OCI-LY7 (cell line): ENCODE results near the gene KAZN. TPM values are rescaled to one million over a fixed set of nuclear protein-coding genes. Genes with fewer than 3 reads are reported as not detected.

Source experiments
- BruUV-seq: library from RNA; stranded (reverse); fragments of 400-500 nt; replicated peaks from 2 replicates; lab custom pipeline; 2021; lab: Mats Ljungman, UMichigan
- CTCF ChIA-PET: fragments of 300-600 bp; sonication (Branson Sonifier 250); formaldehyde crosslinking; loops from one replicate; lab custom pipeline; 2022; ENCODE audit warnings: antibody characterized with exemption; ENCODE audit not compliant: unreplicated experiment; lab: Charles Lee
- POLR2A ChIA-PET: fragments of 300-600 bp; sonication (Branson Sonifier 250); formaldehyde crosslinking; loops from one replicate; lab custom pipeline; 2022; ENCODE audit warnings: antibody characterized with exemption; lab: Charles Lee
- DNase-seq: peaks from one replicate; pipeline ENCODE4 v3.0.0-alpha.2; 2015; ENCODE audit warnings: low spot score
- H2AFZ ChIP-seq: fragments of 200-600 bp; sonication (generic), shearing (Covaris generic); 2 replicates; pipeline ENCODE4 v1.6.1; 2014; ENCODE audit warnings: mild to moderate bottlenecking, antibody characterized with exemption, low read length, moderate library complexity
- H3K27ac ChIP-seq: fragments of 200-600 bp; sonication (generic); 2 replicates; pipeline ENCODE4 v1.5.1; 2014; ENCODE audit warnings: mixed run types, low read depth, mild to moderate bottlenecking, moderate library complexity, low read length, inconsistent platforms; ENCODE audit not compliant: poor library complexity, severe bottlenecking
- H3K36me3 ChIP-seq: fragments of 200-600 bp; sonication (generic); 2 replicates; pipeline ENCODE4 v1.6.1; 2014; ENCODE audit warnings: mild to moderate bottlenecking, antibody characterized with exemption, low read length, moderate library complexity, mixed read lengths; ENCODE audit not compliant: insufficient read depth
- H3K4me1 ChIP-seq: fragments of 200-600 bp; sonication (generic); 2 replicates; pipeline ENCODE4 v1.5.1; 2014; ENCODE audit warnings: mild to moderate bottlenecking, low read length; ENCODE audit not compliant: insufficient read depth, poor library complexity, severe bottlenecking
- H3K4me2 ChIP-seq: fragments of 200-600 bp; sonication (generic); 2 replicates; pipeline ENCODE4 v1.6.1; 2014; ENCODE audit warnings: mild to moderate bottlenecking, low read length
- H3K4me3 ChIP-seq: fragments of 200-600 bp; sonication (generic); 2 replicates; pipeline ENCODE4 v1.5.1; 2014; ENCODE audit warnings: mild to moderate bottlenecking, low read depth, low read length; ENCODE audit not compliant: poor library complexity, severe bottlenecking
- H3K79me2 ChIP-seq: fragments of 200-600 bp; sonication (generic); 2 replicates; pipeline ENCODE4 v1.6.1; 2016; ENCODE audit warnings: low read depth, mild to moderate bottlenecking, low read length, moderate library complexity, mixed read lengths; ENCODE audit not compliant: insufficient read depth
- H3K9me2 ChIP-seq: fragments of 200-600 bp; sonication (generic); 2 replicates; pipeline ENCODE4 v1.6.1; 2016; ENCODE audit warnings: mild to moderate bottlenecking, low read length, mixed read lengths; ENCODE audit not compliant: insufficient read depth
- H3K9me3 ChIP-seq: fragments of 200-600 bp; sonication (generic); 2 replicates; pipeline ENCODE4 v1.6.1; 2014; ENCODE audit warnings: mild to moderate bottlenecking, mixed run types, low read length, mixed read lengths
- H4K20me1 ChIP-seq: fragments of 200-600 bp; sonication (generic); 2 replicates; pipeline ENCODE4 v1.6.1; 2014; ENCODE audit warnings: mild to moderate bottlenecking, antibody characterized with exemption, low read length, moderate library complexity, mixed read lengths; ENCODE audit not compliant: insufficient read depth
- EZH2phosphoT487 ChIP-seq: fragments of 200-600 bp; sonication (generic); IDR thresholded peaks from 2 replicates; pipeline ENCODE4 v1.6.1; 2018; ENCODE audit warnings: low read depth, borderline replicate concordance, mild to moderate bottlenecking, mixed run types, antibody characterized with exemption, low read length, moderate library complexity, mixed read lengths
- intact Hi-C: fragments of 100-400 bp; cut with micrococcal nuclease; formaldehyde crosslinking; loops from one replicate; pipeline ENCODE4 v1.10.0; 2022; ENCODE audit not compliant: unreplicated experiment
- total RNA-seq, 2 experiments: library from RNA; depleted of rRNA in 1 of 2; stranded (reverse); fragments of >200 nt in 1 of 2; shearing (Covaris generic) in 1 of 2; gene quantifications; 2 replicates each; pipeline ENCODE4 v1.2.3, GENCODE V29; 2014 to 2022
- TF ChIP-seq, protein P1 (sequence below): fragments of 200-600 bp; sonication (generic); conservative IDR thresholded peaks from 2 replicates; pipeline ENCODE4 v1.5.1; 2014; ENCODE audit warnings: mild to moderate bottlenecking, antibody characterized with exemption, low read length, moderate library complexity, mixed read lengths

KAZN gene
- total RNA-seq, 2 experiments from 2014 or later: 0.40 to 2.4 TPM

- CTCF ChIA-PET: no interaction called here
- no peak for TF ChIP-seq EZH2phosphoT487
- TF ChIP-seq, protein P1, sequence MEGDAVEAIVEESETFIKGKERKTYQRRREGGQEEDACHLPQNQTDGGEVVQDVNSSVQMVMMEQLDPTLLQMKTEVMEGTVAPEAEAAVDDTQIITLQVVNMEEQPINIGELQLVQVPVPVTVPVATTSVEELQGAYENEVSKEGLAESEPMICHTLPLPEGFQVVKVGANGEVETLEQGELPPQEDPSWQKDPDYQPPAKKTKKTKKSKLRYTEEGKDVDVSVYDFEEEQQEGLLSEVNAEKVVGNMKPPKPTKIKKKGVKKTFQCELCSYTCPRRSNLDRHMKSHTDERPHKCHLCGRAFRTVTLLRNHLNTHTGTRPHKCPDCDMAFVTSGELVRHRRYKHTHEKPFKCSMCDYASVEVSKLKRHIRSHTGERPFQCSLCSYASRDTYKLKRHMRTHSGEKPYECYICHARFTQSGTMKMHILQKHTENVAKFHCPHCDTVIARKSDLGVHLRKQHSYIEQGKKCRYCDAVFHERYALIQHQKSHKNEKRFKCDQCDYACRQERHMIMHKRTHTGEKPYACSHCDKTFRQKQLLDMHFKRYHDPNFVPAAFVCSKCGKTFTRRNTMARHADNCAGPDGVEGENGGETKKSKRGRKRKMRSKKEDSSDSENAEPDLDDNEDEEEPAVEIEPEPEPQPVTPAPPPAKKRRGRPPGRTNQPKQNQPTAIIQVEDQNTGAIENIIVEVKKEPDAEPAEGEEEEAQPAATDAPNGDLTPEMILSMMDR: no peak
- no peaks in the 10 kb centered on the region for H3K9me2 ChIP-seq
- intact Hi-C loops: no loop called here
- DNase-seq: no peak
- no peak overlapping the region for H3K27ac ChIP-seq
- no peaks in the 10 kb centered on the region for H3K9me3 ChIP-seq
- POLR2A ChIA-PET: interaction anchor here (0.8 kb wide), 1 partner anchor 10 kb away, joined by 3 read pairs; no protein-coding TSS in a partner anchor
- H3K4me1 ChIP-seq: no peaks in the 10 kb centered on the region
- no peaks in the 10 kb centered on the region for H4K20me1 ChIP-seq
- no TSS peak for BruUV-seq
- no peak overlapping the region for H3K4me3 ChIP-seq
- H3K79me2 ChIP-seq: no peaks in the 10 kb centered on the region
- no peak overlapping the region for H3K4me2 ChIP-seq
- H3K36me3 ChIP-seq: no peaks in the 10 kb centered on the region
- no peak overlapping the region for H2AFZ ChIP-seq
These were observed 237.2 kb downstream of the KAZN start for GRCh38 chr1:14835725-14836124.

- H3K9me2 ChIP-seq: no peaks in the 10 kb centered on the region
- H3K4me2 ChIP-seq: no peak overlapping the region
- no peaks in the 10 kb centered on the region for H4K20me1 ChIP-seq
- no peaks in the 10 kb centered on the region for H3K36me3 ChIP-seq
- no peak overlapping the region for H2AFZ ChIP-seq
- H3K4me3 ChIP-seq: no peak overlapping the region
- DNase-seq: no peak
- CTCF ChIA-PET: no interaction called here
- BruUV-seq: no TSS peak
- H3K4me1 ChIP-seq: no peaks in the 10 kb centered on the region
- H3K27ac ChIP-seq: no peak overlapping the region
- intact Hi-C loops: no loop called here
- no peaks in the 10 kb centered on the region for H3K79me2 ChIP-seq
- TF ChIP-seq, protein P1: no peak
- H3K9me3 ChIP-seq: no peaks in the 10 kb centered on the region
- POLR2A ChIA-PET: interaction anchor here (0.8 kb wide), 1 partner anchor 9 kb away, joined by 3 read pairs; no protein-coding TSS in a partner anchor
These were observed 238.1 kb downstream of the KAZN start for GRCh38 chr1:14836426-14837140.

GRCh38 chr1:14840374-14840773, 241.9 kb downstream of the KAZN start:
- ChIA-PET POLR2A (no interaction called here), CTCF (no interaction called here)
- no peak overlapping the region for H3K27ac ChIP-seq
- intact Hi-C loops: no loop called here
- peaks cover 15% of the 10 kb centered on the region; the same call in 1 of the 2 replicates for H3K9me3 ChIP-seq
- BruUV-seq: no TSS peak
- H3K9me2 ChIP-seq: no peaks in the 10 kb centered on the region
- H3K4me1 ChIP-seq: no peaks in the 10 kb centered on the region
- H4K20me1 ChIP-seq: no peaks in the 10 kb centered on the region
- no peaks in the 10 kb centered on the region for H3K79me2 ChIP-seq
- DNase-seq: no peak
- no peaks in the 10 kb centered on the region for H3K36me3 ChIP-seq
- H2AFZ ChIP-seq: no peak overlapping the region
- no peak overlapping the region for H3K4me3 ChIP-seq
- no peak for TF ChIP-seq EZH2phosphoT487
- TF ChIP-seq, protein P1: no peak
- no peak overlapping the region for H3K4me2 ChIP-seq
